GM23338 (cell line): ENCODE measurements around the gene FRYL. TPM values are rescaled to one million over a fixed set of nuclear protein-coding genes. Genes with fewer than 3 reads are reported as not detected.
A peak's percentile ranks its signal among the peaks of the same experiment; 100 is the strongest.

Experiments used
- ATAC-seq: fragments of 200-7000 bp; cut with Tn5 transposase; 3 replicates; pipeline ENCODE4 v1.9.1; 2020
- DNase-seq: peaks from one replicate; pipeline ENCODE4 v3.0.0-alpha.2; 2015; ENCODE audit warnings: low spot score
- H2AFZ ChIP-seq: fragments of 200-600 bp; sonication (generic); 2 replicates; pipeline ENCODE4 v1.8.0; 2016; ENCODE audit warnings: antibody characterized with exemption, mild to moderate bottlenecking, moderate library complexity
- H3F3A ChIP-seq: fragments of 200-600 bp; sonication (generic); replicated peaks from 2 replicates; pipeline ENCODE4 v1.8.0; 2017; ENCODE audit warnings: antibody characterized with exemption, mixed run types, low read depth
- H3K27ac ChIP-seq: fragments of 200-600 bp; sonication (generic); 2 replicates; pipeline ENCODE4 v1.6.1; 2016; ENCODE audit warnings: low read depth
- H3K27me3 ChIP-seq: fragments of 200-600 bp; sonication (generic); 2 replicates; pipeline ENCODE4 v1.8.0; 2016; ENCODE audit warnings: mild to moderate bottlenecking, mixed run types, moderate library complexity; ENCODE audit not compliant: insufficient read depth
- H3K36me3 ChIP-seq: fragments of 200-600 bp; sonication (generic); 2 replicates; pipeline ENCODE4 v1.8.0; 2016; ENCODE audit warnings: mild to moderate bottlenecking; ENCODE audit not compliant: insufficient read depth
- H3K4me1 ChIP-seq: fragments of 200-600 bp; sonication (generic); 2 replicates; pipeline ENCODE4 v1.8.0; 2016; ENCODE audit warnings: mild to moderate bottlenecking, moderate library complexity; ENCODE audit not compliant: insufficient read depth
- H3K4me2 ChIP-seq: fragments of 200-600 bp; sonication (generic); 2 replicates; pipeline ENCODE4 v1.7.1; 2017; ENCODE audit warnings: mixed run types
- H3K4me3 ChIP-seq: fragments of 200-600 bp; sonication (generic); 2 replicates; pipeline ENCODE4 v1.6.1; 2016; ENCODE audit warnings: mixed run types
- H3K79me2 ChIP-seq: fragments of 200-600 bp; sonication (generic); replicated peaks from 2 replicates; pipeline ENCODE4 v1.8.0; 2017; ENCODE audit warnings: mild to moderate bottlenecking; ENCODE audit not compliant: insufficient read depth
- H3K9me2 ChIP-seq: fragments of 200-600 bp; sonication (generic); 2 replicates; pipeline ENCODE4 v1.8.0; 2017; ENCODE audit not compliant: insufficient read depth
- H4K20me1 ChIP-seq: fragments of 200-600 bp; sonication (generic); replicated peaks from 2 replicates; pipeline ENCODE4 v1.8.0; 2017; ENCODE audit warnings: mild to moderate bottlenecking; ENCODE audit not compliant: insufficient read depth
- H3K27ac Mint-ChIP-seq: 2 replicates; pipeline ENCODE4 v1.8.0; 2020; ENCODE audit warnings: inconsistent platforms, mild to moderate bottlenecking, moderate library complexity, mixed read lengths
- H3K27me3 Mint-ChIP-seq: 3 replicates; pipeline ENCODE4 v1.8.0; 2022; ENCODE audit warnings: low read depth, mild to moderate bottlenecking, moderate library complexity, mixed read lengths, inconsistent platforms; ENCODE audit not compliant: insufficient read depth, poor library complexity
- H3K36me3 Mint-ChIP-seq: 3 replicates; pipeline ENCODE4 v1.8.0; 2021; ENCODE audit warnings: low read depth, mild to moderate bottlenecking, inconsistent platforms, moderate library complexity, mixed read lengths
- H3K4me1 Mint-ChIP-seq: 3 replicates; pipeline ENCODE4 v1.8.0; 2020; ENCODE audit warnings: mild to moderate bottlenecking, inconsistent platforms, mixed read lengths
- H3K4me3 Mint-ChIP-seq: 3 replicates; pipeline ENCODE4 v1.8.0; 2021; ENCODE audit warnings: moderate library complexity, mild to moderate bottlenecking, inconsistent platforms, mixed read lengths
- H3K9me3 Mint-ChIP-seq: 3 replicates; pipeline ENCODE4 v1.8.0; 2020; ENCODE audit warnings: moderate library complexity, mild to moderate bottlenecking, inconsistent platforms, mixed read lengths
- CREB1 ChIP-seq: fragments of 250-450 bp; sonication (Bioruptor Pico); IDR thresholded peaks from 2 replicates; pipeline ENCODE4 v1.5.0; 2020; ENCODE audit warnings: low read depth, mild to moderate bottlenecking, moderate library complexity
- EZH2 ChIP-seq: fragments of 200-600 bp; sonication (generic); IDR thresholded peaks from one replicate; pipeline ENCODE4 v1.8.0; 2017; ENCODE audit warnings: antibody characterized with exemption, mild to moderate bottlenecking, low read depth; ENCODE audit not compliant: unreplicated experiment
- EZH2phosphoT487 ChIP-seq: fragments of 200-600 bp; sonication (generic); IDR thresholded peaks from one replicate; pipeline ENCODE4 v1.8.1; 2018; ENCODE audit warnings: antibody characterized with exemption; ENCODE audit not compliant: unreplicated experiment
- JUNB ChIP-seq: IDR thresholded peaks from one replicate; pipeline ENCODE4 v1.6.1; 2016; ENCODE audit warnings: antibody characterized with exemption; ENCODE audit not compliant: unreplicated experiment
- NANOG ChIP-seq: IDR thresholded peaks from 2 replicates; pipeline ENCODE4 v1.6.1; 2016; ENCODE audit warnings: antibody characterized with exemption, borderline replicate concordance
- POLR2AphosphoS5 ChIP-seq: IDR thresholded peaks from 2 replicates; pipeline ENCODE4 v1.6.1; 2016; ENCODE audit warnings: antibody characterized with exemption, low read depth
- STAT1 ChIP-seq: IDR thresholded peaks from one replicate; pipeline ENCODE4 v1.6.1; 2016; ENCODE audit warnings: antibody characterized with exemption; ENCODE audit not compliant: unreplicated experiment
- ZNF114 ChIP-seq: fragments of 250-450 bp; sonication (Bioruptor Pico); IDR thresholded peaks from 2 replicates; pipeline ENCODE4 v1.5.0; 2020; ENCODE audit warnings: mild to moderate bottlenecking, moderate library complexity
- ZNF331 ChIP-seq: fragments of 250-450 bp; sonication (Bioruptor Pico); IDR thresholded peaks from 2 replicates; pipeline ENCODE4 v1.5.0; 2020; ENCODE audit warnings: low read depth, mild to moderate bottlenecking, moderate library complexity
- polyA plus RNA-seq: library from polyadenylated mRNA; unstranded; fragments of >200 nt; fragmentation: Nextera tagmentation; extraction: Ambion mirVana; gene quantifications from 2 replicates; pipeline ENCODE4 v1.2.1, GENCODE V29; 2016
- total RNA-seq: library from RNA; depleted of rRNA; stranded (reverse); fragments of >200 nt; shearing (Covaris generic); gene quantifications from 2 replicates; pipeline ENCODE4 v1.2.3, GENCODE V29; 2014
- TF ChIP-seq, protein P1 (sequence below), 2 experiments: fragments of 200-600 bp in 1 of 2; sonication (generic) in 1 of 2; conservative IDR thresholded peaks; 2 replicates each; pipeline versions ENCODE4 v1.5.1 to v1.6.1; 2016 to 2017; ENCODE audit warnings: antibody characterized with exemption in 2 of 2, low read depth in 2 of 2, mild to moderate bottlenecking in 2 of 2, moderate library complexity in 1 of 2
- TF ChIP-seq, protein P2 (sequence below): IDR thresholded peaks from 2 replicates; pipeline ENCODE4 v1.6.1; 2016; ENCODE audit warnings: antibody characterized with exemption
- TF ChIP-seq, protein P3 (sequence below): IDR thresholded peaks from one replicate; pipeline ENCODE4 v1.6.1; 2018; ENCODE audit warnings: antibody characterized with exemption; ENCODE audit not compliant: unreplicated experiment
- TF ChIP-seq, protein P4 (sequence below): fragments of 250-450 bp; sonication (Bioruptor Pico); IDR thresholded peaks from 2 replicates; pipeline ENCODE4 v1.5.0; 2020; ENCODE audit warnings: mild to moderate bottlenecking, moderate library complexity

The FRYL gene
- total and polyA plus RNA-seq, 2 experiments from 2014 or later, result 30.7 to 53.3 TPM

DNA sequence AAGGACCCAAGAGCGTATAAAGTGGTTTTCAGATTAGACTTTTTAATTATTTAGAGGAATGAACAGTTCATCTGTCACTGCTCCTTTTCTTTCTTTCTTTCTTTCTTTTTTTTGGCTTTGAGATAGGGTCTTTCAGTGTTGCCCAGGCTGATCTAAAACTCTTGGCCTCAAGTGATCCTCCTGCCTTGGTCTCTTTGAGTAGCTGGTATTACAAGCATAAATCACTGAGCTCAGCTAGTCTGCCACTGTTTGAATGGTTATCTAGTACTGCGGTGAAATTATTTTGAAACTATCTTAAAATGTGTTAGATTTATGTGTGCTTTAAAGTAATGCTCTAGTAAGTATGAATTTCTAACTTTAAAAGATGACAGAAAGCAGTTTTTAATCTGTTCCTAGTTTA, 6.5 kb upstream of the FRYL start:
- no peaks in the 10 kb centered on the region for H3K27me3 Mint-ChIP-seq
- no peak for DNase-seq
- H3K4me1 Mint-ChIP-seq, result peaks cover under 1% of the 10 kb centered on the region; the same call in 1 of the 3 replicates
- H3K27ac Mint-ChIP-seq, result no peak overlapping the region
- no peak overlapping the region for H3K27ac ChIP-seq
- no peaks in the 10 kb centered on the region for H4K20me1 ChIP-seq
- H3K9me3 Mint-ChIP-seq, result no peaks in the 10 kb centered on the region
- no peaks in the 10 kb centered on the region for H3K27me3 ChIP-seq
- H3K36me3 Mint-ChIP-seq, result no peaks in the 10 kb centered on the region
- H3K9me2 ChIP-seq, result no peaks in the 10 kb centered on the region; the same call in 1 of the 2 replicates
- H3K4me2 ChIP-seq, result no peak overlapping the region
- no peaks in the 10 kb centered on the region for H3K36me3 ChIP-seq
- H3K4me1 ChIP-seq, result no peaks in the 10 kb centered on the region
- TF ChIP-seq, protein P1, sequence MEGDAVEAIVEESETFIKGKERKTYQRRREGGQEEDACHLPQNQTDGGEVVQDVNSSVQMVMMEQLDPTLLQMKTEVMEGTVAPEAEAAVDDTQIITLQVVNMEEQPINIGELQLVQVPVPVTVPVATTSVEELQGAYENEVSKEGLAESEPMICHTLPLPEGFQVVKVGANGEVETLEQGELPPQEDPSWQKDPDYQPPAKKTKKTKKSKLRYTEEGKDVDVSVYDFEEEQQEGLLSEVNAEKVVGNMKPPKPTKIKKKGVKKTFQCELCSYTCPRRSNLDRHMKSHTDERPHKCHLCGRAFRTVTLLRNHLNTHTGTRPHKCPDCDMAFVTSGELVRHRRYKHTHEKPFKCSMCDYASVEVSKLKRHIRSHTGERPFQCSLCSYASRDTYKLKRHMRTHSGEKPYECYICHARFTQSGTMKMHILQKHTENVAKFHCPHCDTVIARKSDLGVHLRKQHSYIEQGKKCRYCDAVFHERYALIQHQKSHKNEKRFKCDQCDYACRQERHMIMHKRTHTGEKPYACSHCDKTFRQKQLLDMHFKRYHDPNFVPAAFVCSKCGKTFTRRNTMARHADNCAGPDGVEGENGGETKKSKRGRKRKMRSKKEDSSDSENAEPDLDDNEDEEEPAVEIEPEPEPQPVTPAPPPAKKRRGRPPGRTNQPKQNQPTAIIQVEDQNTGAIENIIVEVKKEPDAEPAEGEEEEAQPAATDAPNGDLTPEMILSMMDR (conservative IDR thresholded peaks at IDR 0.05; ENCODE audit: low read depth in 2 of 2), result no peak
- TF ChIP-seq, protein P2, sequence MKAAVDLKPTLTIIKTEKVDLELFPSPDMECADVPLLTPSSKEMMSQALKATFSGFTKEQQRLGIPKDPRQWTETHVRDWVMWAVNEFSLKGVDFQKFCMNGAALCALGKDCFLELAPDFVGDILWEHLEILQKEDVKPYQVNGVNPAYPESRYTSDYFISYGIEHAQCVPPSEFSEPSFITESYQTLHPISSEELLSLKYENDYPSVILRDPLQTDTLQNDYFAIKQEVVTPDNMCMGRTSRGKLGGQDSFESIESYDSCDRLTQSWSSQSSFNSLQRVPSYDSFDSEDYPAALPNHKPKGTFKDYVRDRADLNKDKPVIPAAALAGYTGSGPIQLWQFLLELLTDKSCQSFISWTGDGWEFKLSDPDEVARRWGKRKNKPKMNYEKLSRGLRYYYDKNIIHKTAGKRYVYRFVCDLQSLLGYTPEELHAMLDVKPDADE, result no peak
- no peak for TF ChIP-seq STAT1
- TF ChIP-seq, protein P3, sequence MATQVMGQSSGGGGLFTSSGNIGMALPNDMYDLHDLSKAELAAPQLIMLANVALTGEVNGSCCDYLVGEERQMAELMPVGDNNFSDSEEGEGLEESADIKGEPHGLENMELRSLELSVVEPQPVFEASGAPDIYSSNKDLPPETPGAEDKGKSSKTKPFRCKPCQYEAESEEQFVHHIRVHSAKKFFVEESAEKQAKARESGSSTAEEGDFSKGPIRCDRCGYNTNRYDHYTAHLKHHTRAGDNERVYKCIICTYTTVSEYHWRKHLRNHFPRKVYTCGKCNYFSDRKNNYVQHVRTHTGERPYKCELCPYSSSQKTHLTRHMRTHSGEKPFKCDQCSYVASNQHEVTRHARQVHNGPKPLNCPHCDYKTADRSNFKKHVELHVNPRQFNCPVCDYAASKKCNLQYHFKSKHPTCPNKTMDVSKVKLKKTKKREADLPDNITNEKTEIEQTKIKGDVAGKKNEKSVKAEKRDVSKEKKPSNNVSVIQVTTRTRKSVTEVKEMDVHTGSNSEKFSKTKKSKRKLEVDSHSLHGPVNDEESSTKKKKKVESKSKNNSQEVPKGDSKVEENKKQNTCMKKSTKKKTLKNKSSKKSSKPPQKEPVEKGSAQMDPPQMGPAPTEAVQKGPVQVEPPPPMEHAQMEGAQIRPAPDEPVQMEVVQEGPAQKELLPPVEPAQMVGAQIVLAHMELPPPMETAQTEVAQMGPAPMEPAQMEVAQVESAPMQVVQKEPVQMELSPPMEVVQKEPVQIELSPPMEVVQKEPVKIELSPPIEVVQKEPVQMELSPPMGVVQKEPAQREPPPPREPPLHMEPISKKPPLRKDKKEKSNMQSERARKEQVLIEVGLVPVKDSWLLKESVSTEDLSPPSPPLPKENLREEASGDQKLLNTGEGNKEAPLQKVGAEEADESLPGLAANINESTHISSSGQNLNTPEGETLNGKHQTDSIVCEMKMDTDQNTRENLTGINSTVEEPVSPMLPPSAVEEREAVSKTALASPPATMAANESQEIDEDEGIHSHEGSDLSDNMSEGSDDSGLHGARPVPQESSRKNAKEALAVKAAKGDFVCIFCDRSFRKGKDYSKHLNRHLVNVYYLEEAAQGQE, result no peak
- no peak for TF ChIP-seq EZH2
- no peak for TF ChIP-seq JUNB
- no peak for TF ChIP-seq ZNF114 (CRISPR knock-in tag)
- TF ChIP-seq EZH2phosphoT487, result no peak
- TF ChIP-seq CREB1 (CRISPR knock-in tag), result no peak
- TF ChIP-seq, protein P4, sequence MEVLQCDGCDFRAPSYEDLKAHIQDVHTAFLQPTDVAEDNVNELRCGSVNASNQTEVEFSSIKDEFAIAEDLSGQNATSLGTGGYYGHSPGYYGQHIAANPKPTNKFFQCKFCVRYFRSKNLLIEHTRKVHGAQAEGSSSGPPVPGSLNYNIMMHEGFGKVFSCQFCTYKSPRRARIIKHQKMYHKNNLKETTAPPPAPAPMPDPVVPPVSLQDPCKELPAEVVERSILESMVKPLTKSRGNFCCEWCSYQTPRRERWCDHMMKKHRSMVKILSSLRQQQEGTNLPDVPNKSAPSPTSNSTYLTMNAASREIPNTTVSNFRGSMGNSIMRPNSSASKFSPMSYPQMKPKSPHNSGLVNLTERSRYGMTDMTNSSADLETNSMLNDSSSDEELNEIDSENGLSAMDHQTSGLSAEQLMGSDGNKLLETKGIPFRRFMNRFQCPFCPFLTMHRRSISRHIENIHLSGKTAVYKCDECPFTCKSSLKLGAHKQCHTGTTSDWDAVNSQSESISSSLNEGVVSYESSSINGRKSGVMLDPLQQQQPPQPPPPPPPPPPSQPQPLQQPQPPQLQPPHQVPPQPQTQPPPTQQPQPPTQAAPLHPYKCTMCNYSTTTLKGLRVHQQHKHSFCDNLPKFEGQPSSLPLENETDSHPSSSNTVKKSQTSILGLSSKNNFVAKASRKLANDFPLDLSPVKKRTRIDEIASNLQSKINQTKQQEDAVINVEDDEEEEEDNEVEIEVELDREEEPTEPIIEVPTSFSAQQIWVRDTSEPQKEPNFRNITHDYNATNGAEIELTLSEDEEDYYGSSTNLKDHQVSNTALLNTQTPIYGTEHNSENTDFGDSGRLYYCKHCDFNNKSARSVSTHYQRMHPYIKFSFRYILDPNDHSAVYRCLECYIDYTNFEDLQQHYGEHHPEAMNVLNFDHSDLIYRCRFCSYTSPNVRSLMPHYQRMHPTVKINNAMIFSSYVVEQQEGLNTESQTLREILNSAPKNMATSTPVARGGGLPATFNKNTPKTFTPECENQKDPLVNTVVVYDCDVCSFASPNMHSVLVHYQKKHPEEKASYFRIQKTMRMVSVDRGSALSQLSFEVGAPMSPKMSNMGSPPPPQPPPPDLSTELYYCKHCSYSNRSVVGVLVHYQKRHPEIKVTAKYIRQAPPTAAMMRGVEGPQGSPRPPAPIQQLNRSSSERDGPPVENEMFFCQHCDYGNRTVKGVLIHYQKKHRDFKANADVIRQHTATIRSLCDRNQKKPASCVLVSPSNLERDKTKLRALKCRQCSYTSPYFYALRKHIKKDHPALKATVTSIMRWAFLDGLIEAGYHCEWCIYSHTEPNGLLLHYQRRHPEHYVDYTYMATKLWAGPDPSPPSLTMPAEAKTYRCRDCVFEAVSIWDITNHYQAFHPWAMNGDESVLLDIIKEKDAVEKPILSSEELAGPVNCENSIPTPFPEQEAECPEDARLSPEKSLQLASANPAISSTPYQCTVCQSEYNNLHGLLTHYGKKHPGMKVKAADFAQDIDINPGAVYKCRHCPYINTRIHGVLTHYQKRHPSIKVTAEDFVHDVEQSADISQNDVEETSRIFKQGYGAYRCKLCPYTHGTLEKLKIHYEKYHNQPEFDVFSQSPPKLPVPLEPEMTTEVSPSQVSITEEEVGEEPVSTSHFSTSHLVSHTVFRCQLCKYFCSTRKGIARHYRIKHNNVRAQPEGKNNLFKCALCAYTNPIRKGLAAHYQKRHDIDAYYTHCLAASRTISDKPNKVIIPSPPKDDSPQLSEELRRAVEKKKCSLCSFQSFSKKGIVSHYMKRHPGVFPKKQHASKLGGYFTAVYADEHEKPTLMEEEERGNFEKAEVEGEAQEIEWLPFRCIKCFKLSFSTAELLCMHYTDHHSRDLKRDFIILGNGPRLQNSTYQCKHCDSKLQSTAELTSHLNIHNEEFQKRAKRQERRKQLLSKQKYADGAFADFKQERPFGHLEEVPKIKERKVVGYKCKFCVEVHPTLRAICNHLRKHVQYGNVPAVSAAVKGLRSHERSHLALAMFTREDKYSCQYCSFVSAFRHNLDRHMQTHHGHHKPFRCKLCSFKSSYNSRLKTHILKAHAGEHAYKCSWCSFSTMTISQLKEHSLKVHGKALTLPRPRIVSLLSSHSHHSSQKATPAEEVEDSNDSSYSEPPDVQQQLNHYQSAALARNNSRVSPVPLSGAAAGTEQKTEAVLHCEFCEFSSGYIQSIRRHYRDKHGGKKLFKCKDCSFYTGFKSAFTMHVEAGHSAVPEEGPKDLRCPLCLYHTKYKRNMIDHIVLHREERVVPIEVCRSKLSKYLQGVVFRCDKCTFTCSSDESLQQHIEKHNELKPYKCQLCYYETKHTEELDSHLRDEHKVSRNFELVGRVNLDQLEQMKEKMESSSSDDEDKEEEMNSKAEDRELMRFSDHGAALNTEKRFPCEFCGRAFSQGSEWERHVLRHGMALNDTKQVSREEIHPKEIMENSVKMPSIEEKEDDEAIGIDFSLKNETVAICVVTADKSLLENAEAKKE (CRISPR knock-in tag), result no peak
- no peak for TF ChIP-seq NANOG
- no peak for TF ChIP-seq ZNF331
- no peak for TF ChIP-seq POLR2AphosphoS5
- H2AFZ ChIP-seq, result peak overlapping the region; percentile 7; the same call in 1 of the 2 replicates
- no peak for ATAC-seq
- no peak overlapping the region for H3K4me3 Mint-ChIP-seq
- H3K4me3 ChIP-seq, result no peak overlapping the region
- no peaks in the 10 kb centered on the region for H3K79me2 ChIP-seq
- no peaks in the 10 kb centered on the region for H3F3A ChIP-seq
